Endothelial cell of umbilical vein (primary cell): ENCODE data around the gene FCGBP. TPM values are rescaled to one million over a fixed set of nuclear protein-coding genes. Genes with fewer than 3 reads are reported as not detected.

ENCODE experiments used
- BruUV-seq: library from RNA; stranded (reverse); fragments of 400-500 nt; replicated peaks from 2 replicates; lab custom pipeline; 2021; lab: Mats Ljungman, UMichigan
- CTCF ChIA-PET: fragments of 300-600, 350-600 bp; sonication (Branson Sonifier 250); formaldehyde crosslinking; loops from one replicate; lab custom pipeline; 2021; ENCODE audit warnings: antibody characterized with exemption, inconsistent platforms; lab: Charles Lee
- POLR2A ChIA-PET: fragments of 300-600, 350-600 bp; sonication (Branson Sonifier 250); formaldehyde crosslinking; loops from one replicate; lab custom pipeline; 2021; ENCODE audit warnings: antibody characterized with exemption, inconsistent platforms; lab: Charles Lee
- DNase-seq: peaks from one replicate; pipeline ENCODE4 v3.0.0-alpha.2; 2011; ENCODE audit warnings: low read depth, low spot score
- FAIRE-seq: peaks from 2 replicates; lab custom pipeline; 2011; peaks lifted over from hg19 to GRCh38; lab: Jason Lieb, UNC
- H2AFZ ChIP-seq: 2 replicates; pipeline ENCODE4 v1.6.0; 2012; ENCODE audit warnings: low read depth, low read length, control low read depth, inconsistent platforms
- H3K27ac ChIP-seq: 2 replicates; pipeline ENCODE4 v1.5.1; 2011; ENCODE audit warnings: low read depth, mild to moderate bottlenecking, control low read depth, low read length, moderate library complexity; ENCODE audit not compliant: insufficient read depth
- H3K27me3 ChIP-seq, 2 experiments: 2 replicates each; pipeline versions ENCODE4 v1.6.0 to v1.6.1; 2011; ENCODE audit warnings: low read length in 2 of 2, mixed read lengths in 1 of 2; ENCODE audit not compliant: control insufficient read depth in 2 of 2, insufficient read depth in 2 of 2
- H3K36me3 ChIP-seq, 2 experiments: 2 replicates in 1 of 2; 3 replicates in 1 of 2; pipeline ENCODE4 v1.5.1; 2011; ENCODE audit warnings: low read length in 2 of 2, mild to moderate bottlenecking in 1 of 2, moderate library complexity in 1 of 2; ENCODE audit not compliant: control insufficient read depth in 2 of 2, insufficient read depth in 2 of 2; ENCODE audit errors: extremely low read depth in 1 of 2
- H3K4me1 ChIP-seq: 3 replicates; pipeline ENCODE4 v1.5.1; 2011; ENCODE audit warnings: mild to moderate bottlenecking, low read length; ENCODE audit not compliant: control insufficient read depth, insufficient read depth; ENCODE audit errors: extremely low read depth
- H3K4me2 ChIP-seq: 2 replicates; pipeline ENCODE4 v1.6.1; 2011; ENCODE audit warnings: low read length, control low read depth, mixed read lengths; ENCODE audit not compliant: insufficient read depth
- H3K4me3 ChIP-seq, 3 experiments: fragments of 200-600 bp in 1 of 3; sonication (generic), shearing (Covaris generic) in 1 of 3; replicated peaks in 1 of 3; 2 replicates each; pipeline ENCODE4 v1.5.1; 2011 to 2016; ENCODE audit warnings: control low read depth in 3 of 3, low read length in 3 of 3, mild to moderate bottlenecking in 2 of 3, inconsistent platforms in 1 of 3, low read depth in 1 of 3, moderate library complexity in 1 of 3; ENCODE audit not compliant: insufficient read depth in 1 of 3
- H3K79me2 ChIP-seq: 2 replicates; pipeline ENCODE4 v1.6.0; 2012; ENCODE audit warnings: low read length, inconsistent platforms; ENCODE audit not compliant: control insufficient read depth, insufficient read depth
- H3K9ac ChIP-seq: replicated peaks from 2 replicates; pipeline ENCODE3; 2011; ENCODE audit warnings: low read length, control low read depth; ENCODE audit not compliant: insufficient read depth; ENCODE audit errors: extremely low read depth
- H3K9me1 ChIP-seq: replicated peaks from 3 replicates; pipeline ENCODE4 v1.6.0; 2011; ENCODE audit warnings: mild to moderate bottlenecking, low read length; ENCODE audit not compliant: control insufficient read depth, insufficient read depth; ENCODE audit errors: extremely low read depth
- H3K9me3 ChIP-seq: replicated peaks from 2 replicates; pipeline ENCODE4 v1.5.1; 2012; ENCODE audit warnings: low read length, inconsistent platforms; ENCODE audit not compliant: control insufficient read depth, insufficient read depth
- H4K20me1 ChIP-seq: replicated peaks from 2 replicates; pipeline ENCODE3; 2011; ENCODE audit warnings: mild to moderate bottlenecking, low read length; ENCODE audit not compliant: control insufficient read depth, insufficient read depth; ENCODE audit errors: extremely low read depth
- EZH2 ChIP-seq: IDR thresholded peaks from 2 replicates; pipeline ENCODE4 v1.6.1; 2012; ENCODE audit warnings: borderline replicate concordance, low read depth, mild to moderate bottlenecking, moderate library complexity, low read length, inconsistent platforms; ENCODE audit not compliant: severe bottlenecking
- FOS ChIP-seq: IDR thresholded peaks from 2 replicates; pipeline ENCODE4 v1.6.1; 2011; ENCODE audit warnings: mild to moderate bottlenecking, low read length, moderate library complexity, borderline replicate concordance; ENCODE audit not compliant: insufficient read depth
- GATA2 ChIP-seq: IDR thresholded peaks from 2 replicates; pipeline ENCODE4 v1.7.0; 2011; ENCODE audit warnings: low read depth, mild to moderate bottlenecking, moderate library complexity, mixed read lengths, low read length; ENCODE audit not compliant: insufficient read length, insufficient read depth
- JUN ChIP-seq: IDR thresholded peaks from 2 replicates; pipeline ENCODE4 v1.6.1; 2011; ENCODE audit warnings: borderline replicate concordance, low read depth; ENCODE audit not compliant: insufficient read length, insufficient read depth
- MYC ChIP-seq: IDR thresholded peaks from one replicate; pipeline ENCODE4 v1.6.1; 2011; ENCODE audit warnings: mild to moderate bottlenecking, low read depth, low read length
- POLR2A ChIP-seq: IDR thresholded peaks from 2 replicates; pipeline ENCODE4 v1.6.1; 2012; ENCODE audit warnings: low read depth, mild to moderate bottlenecking, control low read depth, low read length
- POLR2AphosphoS5 ChIP-seq: IDR thresholded peaks from 2 replicates; pipeline ENCODE4 v1.6.1; 2012; ENCODE audit warnings: low read depth, mild to moderate bottlenecking, control low read depth, low read length, moderate library complexity; ENCODE audit not compliant: insufficient read depth
- dilution Hi-C: fragments of 300-500 bp; cut with MboI; formaldehyde crosslinking; loops from one replicate; pipeline ENCODE4 v1.15.0; 2019; ENCODE audit warnings: low sequenced_read_pairs; ENCODE audit not compliant: extremely low pct_ligation_motif_present
- intact Hi-C: fragments of 100-400 bp; cut with micrococcal nuclease; formaldehyde crosslinking; loops from one replicate; pipeline ENCODE4 v1.10.0; 2022
- polyA plus RNA-seq, 4 experiments: library from polyadenylated mRNA; depleted of rRNA in 3 of 4; stranded (reverse) in 3 of 4; unstranded in 1 of 4; fragments of >200 nt; gene quantifications; 2 replicates each; pipeline versions ENCODE4 v1.2.1 to v1.2.3, GENCODE V29; 2011 to 2012; ENCODE audit warnings: missing spikeins in 1 of 4
- total RNA-seq: library from RNA; stranded (reverse); gene quantifications from 2 replicates; pipeline ENCODE4 v1.2.3, GENCODE V29; 2021
- TF ChIP-seq, protein P1 (sequence below): IDR thresholded peaks from 2 replicates; pipeline ENCODE4 v1.6.1; 2011; ENCODE audit not compliant: insufficient read depth, insufficient read length
- TF ChIP-seq, protein P2 (sequence below), 2 donors: IDR thresholded peaks; 1 replicate in 1 of 2; 2 replicates in 1 of 2; pipeline ENCODE4 v1.5.1; 2011; ENCODE audit warnings: low read length in 2 of 2, mild to moderate bottlenecking in 2 of 2, moderate library complexity in 2 of 2, control low read depth in 1 of 2, inconsistent platforms in 1 of 2, low read depth in 1 of 2; ENCODE audit not compliant: insufficient read depth in 1 of 2; ENCODE audit errors: extremely low read depth in 1 of 2

FCGBP gene
- total and polyA plus RNA-seq, 2 donors (not counting 3 experiments of a cell fraction or from before 2014, with no cell fraction given): 0.01 TPM; not detected in 1

DNA sequence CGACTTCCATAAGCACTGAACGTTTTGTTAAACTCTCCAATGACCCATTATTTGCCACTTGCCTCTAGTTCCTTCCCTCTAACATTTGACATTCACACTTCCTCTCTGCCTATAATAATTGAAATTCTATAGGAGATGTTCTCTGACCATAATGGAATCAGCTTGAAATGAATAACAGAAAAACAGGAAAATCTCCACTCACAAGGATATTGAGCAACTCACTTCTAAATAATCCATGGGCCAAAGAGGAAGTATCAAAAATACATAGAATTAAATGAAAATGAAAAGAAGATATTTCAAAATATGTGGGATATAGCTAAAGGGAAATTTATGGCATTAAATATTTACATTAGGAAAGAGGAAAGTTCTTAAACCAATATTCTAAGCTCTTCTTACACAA is 3.4 kb upstream of the FCGBP start:
- H3K4me1 ChIP-seq: peaks cover 12% of the 10 kb centered on the region
- H4K20me1 ChIP-seq: no peaks in the 10 kb centered on the region
- no peaks in the 10 kb centered on the region for H3K36me3 ChIP-seq
- H3K9me3 ChIP-seq: no peaks in the 10 kb centered on the region
- intact Hi-C loops (no loop called here), dilution Hi-C loops (no loop called here)
- CTCF ChIA-PET: interaction anchor here (0.6 kb wide), 1 partner anchor 118 kb away, joined by 3 read pairs; the partner anchor contains the start of gene ZNF780B
- H2AFZ ChIP-seq: no peak overlapping the region
- no peak overlapping the region for H3K4me3 ChIP-seq
- no TSS peak for BruUV-seq
- peaks cover 2 to 5% of the 10 kb centered on the region in 2 experiments for H3K27me3 ChIP-seq
- TF ChIP-seq, protein P1, sequence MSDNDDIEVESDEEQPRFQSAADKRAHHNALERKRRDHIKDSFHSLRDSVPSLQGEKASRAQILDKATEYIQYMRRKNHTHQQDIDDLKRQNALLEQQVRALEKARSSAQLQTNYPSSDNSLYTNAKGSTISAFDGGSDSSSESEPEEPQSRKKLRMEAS: no peak
- TF ChIP-seq MYC (no peak), POLR2A (no peak), GATA2 (no peak), POLR2AphosphoS5 (no peak), JUN (no peak), FOS (no peak), EZH2 (no peak)
- TF ChIP-seq, protein P2, sequence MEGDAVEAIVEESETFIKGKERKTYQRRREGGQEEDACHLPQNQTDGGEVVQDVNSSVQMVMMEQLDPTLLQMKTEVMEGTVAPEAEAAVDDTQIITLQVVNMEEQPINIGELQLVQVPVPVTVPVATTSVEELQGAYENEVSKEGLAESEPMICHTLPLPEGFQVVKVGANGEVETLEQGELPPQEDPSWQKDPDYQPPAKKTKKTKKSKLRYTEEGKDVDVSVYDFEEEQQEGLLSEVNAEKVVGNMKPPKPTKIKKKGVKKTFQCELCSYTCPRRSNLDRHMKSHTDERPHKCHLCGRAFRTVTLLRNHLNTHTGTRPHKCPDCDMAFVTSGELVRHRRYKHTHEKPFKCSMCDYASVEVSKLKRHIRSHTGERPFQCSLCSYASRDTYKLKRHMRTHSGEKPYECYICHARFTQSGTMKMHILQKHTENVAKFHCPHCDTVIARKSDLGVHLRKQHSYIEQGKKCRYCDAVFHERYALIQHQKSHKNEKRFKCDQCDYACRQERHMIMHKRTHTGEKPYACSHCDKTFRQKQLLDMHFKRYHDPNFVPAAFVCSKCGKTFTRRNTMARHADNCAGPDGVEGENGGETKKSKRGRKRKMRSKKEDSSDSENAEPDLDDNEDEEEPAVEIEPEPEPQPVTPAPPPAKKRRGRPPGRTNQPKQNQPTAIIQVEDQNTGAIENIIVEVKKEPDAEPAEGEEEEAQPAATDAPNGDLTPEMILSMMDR (IDR thresholded peaks at IDR 0.05; ENCODE audit: extremely low read depth in 1 of 2, insufficient read depth in 1 of 2, low read depth in 1 of 2, low read length in 2 of 2): no peak
- H3K79me2 ChIP-seq: no peaks in the 10 kb centered on the region
- no peak overlapping the region for H3K9ac ChIP-seq
- DNase-seq: no peak
- H3K9me1 ChIP-seq: no peaks in the 10 kb centered on the region
- POLR2A ChIA-PET: no interaction called here
- FAIRE-seq: no peak
- H3K4me2 ChIP-seq: no peak overlapping the region
- H3K27ac ChIP-seq: no peak overlapping the region
